ENCODE data around the gene GFRA4.
"Not testable (repeated sequence)": the region's sequence is repeated elsewhere in the genome, so short reads cannot be mapped to it uniquely, and the experiment has no call there.

Gene GFRA4

DNA sequence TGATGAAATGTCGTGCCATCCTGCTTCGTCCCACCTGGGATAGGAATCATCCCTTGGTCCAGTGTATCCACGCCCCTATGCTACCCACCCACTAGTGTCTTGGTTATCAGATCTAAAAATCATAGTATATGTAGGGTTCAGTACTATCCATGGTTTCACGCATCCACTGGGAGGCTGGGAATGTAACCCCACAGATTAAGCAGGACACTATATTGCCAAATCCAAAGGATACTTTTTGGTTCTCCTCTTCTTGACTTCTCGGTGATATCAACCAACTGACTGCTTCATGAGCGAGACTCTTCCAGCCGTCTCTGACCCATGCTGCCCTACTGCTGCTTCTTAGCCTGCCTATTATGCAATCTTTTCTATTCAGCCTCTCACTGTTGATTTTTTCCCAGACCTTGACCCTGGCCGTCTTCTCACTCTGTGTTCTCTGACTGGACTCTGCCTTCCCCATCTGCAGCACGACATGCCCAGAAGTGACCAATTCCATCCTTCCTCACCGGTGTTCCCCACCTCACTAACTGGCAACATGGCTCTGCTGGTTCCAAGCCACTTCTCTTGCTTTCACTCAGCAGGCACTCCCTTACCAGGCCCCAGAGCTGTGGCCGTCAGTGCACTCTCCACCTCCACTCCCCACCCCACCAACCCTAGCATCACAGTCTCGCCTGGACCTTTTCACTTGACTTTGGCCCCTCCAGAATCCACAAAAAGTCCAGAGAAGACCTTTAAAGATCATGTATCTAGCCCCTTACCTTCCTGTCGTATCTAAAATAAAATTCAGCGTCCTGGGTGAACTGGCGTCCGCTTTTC is 34.5 kb downstream of the GFRA4 start:
- CTCF ChIA-PET: interaction anchor here (0.7 to 1.1 kb wide), 2 partner anchors 10 to 14 kb away, joined by 3 to 5 read pairs; no protein-coding TSS in a partner anchor
- DNase-seq (ENCODE audit: low read depth, low spot score): no peak
- H3K4me3 ChIP-seq (ENCODE audit: low read depth, low read length): no peak overlapping the region
- TF ChIP-seq, protein P1, sequence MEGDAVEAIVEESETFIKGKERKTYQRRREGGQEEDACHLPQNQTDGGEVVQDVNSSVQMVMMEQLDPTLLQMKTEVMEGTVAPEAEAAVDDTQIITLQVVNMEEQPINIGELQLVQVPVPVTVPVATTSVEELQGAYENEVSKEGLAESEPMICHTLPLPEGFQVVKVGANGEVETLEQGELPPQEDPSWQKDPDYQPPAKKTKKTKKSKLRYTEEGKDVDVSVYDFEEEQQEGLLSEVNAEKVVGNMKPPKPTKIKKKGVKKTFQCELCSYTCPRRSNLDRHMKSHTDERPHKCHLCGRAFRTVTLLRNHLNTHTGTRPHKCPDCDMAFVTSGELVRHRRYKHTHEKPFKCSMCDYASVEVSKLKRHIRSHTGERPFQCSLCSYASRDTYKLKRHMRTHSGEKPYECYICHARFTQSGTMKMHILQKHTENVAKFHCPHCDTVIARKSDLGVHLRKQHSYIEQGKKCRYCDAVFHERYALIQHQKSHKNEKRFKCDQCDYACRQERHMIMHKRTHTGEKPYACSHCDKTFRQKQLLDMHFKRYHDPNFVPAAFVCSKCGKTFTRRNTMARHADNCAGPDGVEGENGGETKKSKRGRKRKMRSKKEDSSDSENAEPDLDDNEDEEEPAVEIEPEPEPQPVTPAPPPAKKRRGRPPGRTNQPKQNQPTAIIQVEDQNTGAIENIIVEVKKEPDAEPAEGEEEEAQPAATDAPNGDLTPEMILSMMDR (IDR thresholded peaks at IDR 0.05; ENCODE audit: insufficient read depth, low read length, missing control alignments): no peak
- POLR2A ChIA-PET: no interaction called here

DNA sequence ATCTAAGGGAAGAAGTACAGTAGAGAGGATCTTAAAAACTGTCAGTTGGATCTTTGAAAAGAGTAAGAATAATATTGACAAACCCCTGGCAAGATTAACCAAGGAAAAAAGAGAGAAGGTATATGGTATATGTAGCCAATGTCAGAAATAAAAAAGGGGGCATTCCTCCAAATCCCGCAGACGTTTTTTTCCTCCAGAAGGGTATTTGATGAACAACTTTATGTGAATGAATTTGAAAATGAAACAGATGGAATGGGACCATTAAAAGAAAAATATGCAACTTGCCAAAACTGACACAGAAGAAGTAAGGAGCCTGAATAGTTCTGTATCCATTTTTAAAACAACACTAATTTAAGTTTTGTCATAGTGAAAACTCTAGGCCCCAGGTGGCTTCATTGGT is 35.7 kb downstream of the GFRA4 start:
- H3K4me3 ChIP-seq (ENCODE audit: low read depth, low read length): no peak overlapping the region
- ChIA-PET CTCF (no interaction called here), POLR2A (no interaction called here)
- TF ChIP-seq, protein P1 (IDR thresholded peaks at IDR 0.05; ENCODE audit: insufficient read depth, low read length, missing control alignments): no peak
- no peak for DNase-seq (ENCODE audit: low read depth, low spot score)

DNA sequence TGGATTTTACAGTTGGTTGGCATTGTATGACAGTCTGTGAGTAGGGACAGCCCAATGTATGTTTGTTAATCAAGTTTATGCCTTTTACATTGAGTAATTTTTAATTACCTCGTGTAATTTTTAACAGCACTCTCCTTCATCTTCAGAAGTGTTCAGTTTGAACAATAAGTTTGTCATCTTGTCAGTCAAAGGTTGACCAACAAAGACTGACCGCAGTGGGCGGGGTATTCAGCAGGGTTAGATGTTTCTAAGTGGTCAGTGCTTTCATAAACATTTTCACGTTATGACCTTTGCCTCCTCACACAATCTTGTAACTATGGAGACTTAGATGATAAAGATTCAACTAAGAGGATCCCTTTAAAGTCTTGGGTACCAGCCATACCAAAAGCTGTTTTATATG is 40.8 kb downstream of the GFRA4 start:
- TF ChIP-seq, protein P1 (IDR thresholded peaks at IDR 0.05; ENCODE audit: insufficient read depth, low read length, missing control alignments): no peak
- ChIA-PET CTCF (interaction anchor here (1.4 kb wide), 1 partner anchor 8 kb away, joined by 3 read pairs; no protein-coding TSS in a partner anchor), POLR2A (no interaction called here)
- H3K4me3 ChIP-seq (ENCODE audit: low read depth, low read length): no peak overlapping the region
- DNase-seq (ENCODE audit: low read depth, low spot score): no peak

DNA sequence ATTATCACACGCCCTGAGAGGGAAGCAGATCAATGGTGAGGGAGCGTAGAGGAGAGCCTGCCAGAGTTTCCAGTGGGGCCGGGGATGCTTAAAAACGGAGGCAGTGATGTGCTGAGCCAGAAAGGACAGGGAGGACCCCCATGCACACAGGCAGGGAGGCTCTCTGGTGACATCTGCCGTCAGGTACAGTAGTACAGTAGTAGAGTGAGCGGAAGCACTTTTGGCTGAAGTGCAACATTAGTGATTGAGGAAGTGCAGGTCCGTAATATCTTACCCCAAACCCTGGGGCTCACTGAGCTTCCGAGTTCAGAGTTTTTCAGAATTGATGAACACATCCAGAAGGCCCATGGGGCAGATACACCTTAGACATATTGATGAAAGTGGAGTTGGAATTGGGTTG is 42.1 kb downstream of the GFRA4 start:
- POLR2A ChIA-PET: interaction anchor here (0.6 kb wide), 1 partner anchor 19 kb away, joined by 4 read pairs; no protein-coding TSS in a partner anchor
- TF ChIP-seq, protein P1 (IDR thresholded peaks at IDR 0.05; ENCODE audit: insufficient read depth, low read length, missing control alignments): no peak
- H3K4me3 ChIP-seq (ENCODE audit: low read depth, low read length): no peak overlapping the region
- CTCF ChIA-PET: interaction anchor here (0.6 to 1.0 kb wide), 2 partner anchors 13 to 57 kb away, joined by 3 read pairs; no protein-coding TSS in a partner anchor
- DNase-seq (ENCODE audit: low read depth, low spot score): no peak

DNA sequence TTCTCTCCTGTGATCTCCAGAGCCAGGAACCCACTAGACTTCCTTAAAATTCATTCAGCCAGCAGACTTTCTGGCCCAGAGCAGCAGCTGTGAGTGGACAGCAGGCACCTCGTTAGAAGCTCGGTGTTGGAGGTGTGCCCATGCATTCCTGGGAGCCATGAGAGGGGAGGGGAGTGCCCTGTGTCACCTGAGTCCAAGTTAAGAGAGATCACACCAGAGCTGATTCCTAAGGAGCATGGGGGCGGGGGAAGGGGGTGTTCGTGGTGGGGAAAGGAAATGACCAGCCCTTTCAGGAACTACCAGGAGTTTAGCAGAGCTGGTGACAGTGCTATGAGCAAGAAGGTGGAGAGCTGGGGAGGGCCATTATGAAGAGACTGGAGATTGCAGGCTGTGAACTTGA is 46.9 kb downstream of the GFRA4 start:
- TF ChIP-seq, protein P1 (IDR thresholded peaks at IDR 0.05; ENCODE audit: insufficient read depth, low read length, missing control alignments): no peak
- POLR2A ChIA-PET: no interaction called here
- DNase-seq (ENCODE audit: low read depth, low spot score): no peak
- H3K4me3 ChIP-seq (ENCODE audit: low read depth, low read length): no peak overlapping the region
- CTCF ChIA-PET: interaction anchor here (2.9 kb wide), 1 partner anchor 95 kb away, joined by 8 read pairs; no protein-coding TSS in a partner anchor

DNA sequence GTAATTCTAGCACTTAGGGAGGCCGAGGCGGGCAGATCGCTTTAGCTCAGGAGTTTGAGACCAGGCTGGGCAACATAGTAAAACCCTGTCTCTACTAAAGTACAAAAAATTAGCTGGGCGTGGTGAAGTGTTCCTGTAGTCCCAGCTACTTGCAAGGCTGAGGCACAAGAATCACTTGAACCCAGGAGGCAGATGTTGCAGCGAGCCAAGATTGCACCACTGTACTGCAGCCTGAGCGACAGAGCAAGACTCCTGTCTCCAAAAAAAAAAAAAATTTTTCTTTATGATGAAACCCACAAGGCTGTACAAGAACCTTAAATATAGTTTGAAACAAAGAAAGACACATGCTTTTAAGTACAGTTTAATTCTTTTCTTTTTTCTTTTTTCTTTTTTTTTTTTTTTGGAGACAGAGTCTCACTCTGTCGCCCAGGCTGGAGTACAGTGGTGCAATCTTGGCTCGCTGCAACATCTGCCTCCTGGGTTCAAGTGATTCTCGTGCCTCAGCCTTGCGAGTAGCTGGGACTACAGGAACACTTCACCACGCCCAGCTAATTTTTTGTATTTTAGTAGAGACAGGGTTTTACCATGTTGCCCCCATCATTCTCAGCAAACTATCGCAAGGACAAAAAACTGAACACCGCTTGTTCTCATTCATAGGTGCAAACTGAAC is 47.9 kb downstream of the GFRA4 start:
- POLR2A ChIA-PET; DNase-seq (ENCODE audit: low read depth, low spot score); H3K4me3 ChIP-seq (ENCODE audit: low read depth, low read length): not testable (repeated sequence)
- CTCF ChIA-PET: interaction anchor here (1.5 to 2.9 kb wide), 3 partner anchors 8 to 95 kb away, joined by 3 to 8 read pairs (median 3); no protein-coding TSS in a partner anchor

Data from AG04449 (cell line).